GM23248 (cell line): ENCODE data around the gene RORB.

Source experiments
- EZH2 ChIP-seq: fragments of 200-600 bp; sonication (generic); IDR thresholded peaks from 2 replicates; pipeline ENCODE4 v1.6.1; 2018; ENCODE audit warnings: antibody characterized with exemption, mild to moderate bottlenecking; ENCODE audit not compliant: insufficient read depth, poor library complexity, severe bottlenecking
- EZH2phosphoT487 ChIP-seq: fragments of 200-600 bp; sonication (generic); IDR thresholded peaks from 2 replicates; pipeline ENCODE4 v1.6.1; 2018; ENCODE audit warnings: antibody characterized with exemption, moderate library complexity, mild to moderate bottlenecking, low read depth; ENCODE audit not compliant: insufficient read depth

DNA sequence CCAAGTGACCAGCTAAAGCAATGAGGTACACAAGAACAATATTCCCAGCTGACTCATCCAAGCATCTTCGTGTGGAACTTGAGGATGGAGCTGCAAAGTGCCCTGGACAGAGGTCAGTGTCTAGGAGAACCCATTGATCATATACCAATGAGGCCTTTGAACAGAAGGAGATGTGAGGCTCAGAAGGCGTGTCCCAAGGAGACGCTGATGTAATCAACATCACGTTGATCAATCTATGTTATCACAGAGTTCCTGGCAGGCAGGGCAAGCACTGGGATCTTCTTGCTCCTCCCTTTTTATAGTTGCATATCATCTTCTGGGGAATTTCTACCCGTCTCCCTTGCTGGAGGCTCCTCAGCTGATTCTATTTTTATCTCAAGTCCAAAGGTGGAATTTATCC, 227.2 kb downstream of the RORB start:
- no peak for TF ChIP-seq EZH2phosphoT487
- TF ChIP-seq EZH2 = no peak
